HepG2 (cell line): ENCODE data around the gene FAM20A. TPM values are rescaled to one million over a fixed set of nuclear protein-coding genes. Genes with fewer than 3 reads are reported as not detected.

Source experiments
- FOXC1 ChIP-seq: sonication (generic); formaldehyde crosslinking; IDR thresholded peaks from 2 replicates; pipeline ENCODE4 v1.8.0; 2022; ENCODE audit warnings: mild to moderate bottlenecking, missing genetic modification reagents, borderline replicate concordance
- HOXA9 ChIP-seq: sonication (generic); formaldehyde crosslinking; IDR thresholded peaks from 2 replicates; pipeline ENCODE4 v1.8.1; 2022; ENCODE audit warnings: missing genetic modification reagents, mild to moderate bottlenecking, moderate library complexity, borderline replicate concordance
- KAT8 ChIP-seq: IDR thresholded peaks from 2 replicates; pipeline ENCODE4 v1.6.1; 2016; ENCODE audit warnings: missing genetic modification reagents, missing compliant biosample characterization
- MAFF ChIP-seq: IDR thresholded peaks from 2 replicates; pipeline ENCODE4 v1.6.1; 2011; ENCODE audit warnings: low read depth, low read length, improper control_type of control experiment
- NR2F6 ChIP-seq, 2 experiments: IDR thresholded peaks; 2 replicates each; pipeline ENCODE4 v1.6.1; 2016; ENCODE audit warnings: antibody characterized with exemption in 1 of 2, mild to moderate bottlenecking in 1 of 2
- RAD51 ChIP-seq: fragments of 450-650 bp; IDR thresholded peaks from 2 replicates; pipeline ENCODE4 v1.6.1; 2016; ENCODE audit warnings: borderline replicate concordance
- RARG ChIP-seq: sonication (generic); formaldehyde crosslinking; IDR thresholded peaks from 2 replicates; pipeline ENCODE4 v1.4.0; 2020; ENCODE audit warnings: low read depth, mild to moderate bottlenecking, missing genetic modification reagents
- SIN3A ChIP-seq: IDR thresholded peaks from 2 replicates; pipeline ENCODE4 v1.6.1; 2011; ENCODE audit warnings: low read depth, mild to moderate bottlenecking, control low read depth, low read length, borderline replicate concordance
- SMAD1 ChIP-seq: sonication (generic); formaldehyde crosslinking; IDR thresholded peaks from 2 replicates; pipeline ENCODE4 v1.4.0; 2020; ENCODE audit warnings: missing genetic modification reagents, low read depth, mild to moderate bottlenecking, borderline replicate concordance
- SNAPC2 ChIP-seq: sonication (generic); formaldehyde crosslinking; IDR thresholded peaks from 2 replicates; pipeline ENCODE4 v1.8.1; 2022; ENCODE audit warnings: mild to moderate bottlenecking, missing genetic modification reagents
- SNAPC5 ChIP-seq: sonication (generic); formaldehyde crosslinking; IDR thresholded peaks from 2 replicates; pipeline ENCODE4 v1.8.1; 2023; ENCODE audit warnings: mild to moderate bottlenecking, missing genetic modification reagents, borderline replicate concordance
- ZBTB7B ChIP-seq: sonication (generic); formaldehyde crosslinking; IDR thresholded peaks from 2 replicates; pipeline ENCODE4 v1.4.0; 2020; ENCODE audit warnings: missing genetic modification reagents
- ZMAT5 ChIP-seq: sonication (generic); formaldehyde crosslinking; IDR thresholded peaks from 2 replicates; pipeline ENCODE4 v1.5.0; 2020; ENCODE audit warnings: mild to moderate bottlenecking, low read depth, missing genetic modification reagents, borderline replicate concordance
- ZNF343 ChIP-seq: sonication (generic); formaldehyde crosslinking; IDR thresholded peaks from 2 replicates; pipeline ENCODE4 v1.4.0; 2020; ENCODE audit warnings: mild to moderate bottlenecking, missing genetic modification reagents
- ZNF609 ChIP-seq: sonication (generic); formaldehyde crosslinking; IDR thresholded peaks from 2 replicates; pipeline ENCODE4 v1.4.0; 2020; ENCODE audit warnings: mild to moderate bottlenecking, missing genetic modification reagents, borderline replicate concordance
- ZNF761 ChIP-seq: sonication (generic); formaldehyde crosslinking; conservative IDR thresholded peaks from 2 replicates; pipeline ENCODE4 v1.4.0; 2020; ENCODE audit warnings: mild to moderate bottlenecking, missing genetic modification reagents
- ZNF800 ChIP-seq: sonication (generic); formaldehyde crosslinking; IDR thresholded peaks from 2 replicates; pipeline ENCODE4 v1.4.0; 2020; ENCODE audit warnings: missing genetic modification reagents
- ZSCAN29 ChIP-seq: sonication (generic); formaldehyde crosslinking; conservative IDR thresholded peaks from 2 replicates; pipeline ENCODE4 v1.4.0; 2020; ENCODE audit warnings: mild to moderate bottlenecking, missing genetic modification reagents
- polyA plus RNA-seq, 8 experiments: library from polyadenylated mRNA; depleted of rRNA in 3 of 8; stranded (reverse) in 7 of 8; unstranded in 1 of 8; fragments of >200 nt; fragmentation: Illumina TruSeq in 4 of 8; extraction: Trizol in 4 of 8; gene quantifications; 2 replicates each; pipeline versions ENCODE4 v1.2.1 to v1.2.3, GENCODE V29; 2011 to 2016; ENCODE audit warnings: low read depth in 4 of 8, missing spikeins in 1 of 8, mixed read lengths in 1 of 8; ENCODE audit not compliant: insufficient read depth in 1 of 8
- total RNA-seq, 5 experiments: library from RNA; depleted of rRNA; stranded (reverse); fragments of >200 nt; fragmentation: Illumina TruSeq; extraction: Trizol; gene quantifications; 2 replicates each; pipeline ENCODE4 v1.2.3, GENCODE V29; 2016; ENCODE audit warnings: low read depth in 1 of 5
- TF ChIP-seq, protein P1 (sequence below): sonication (generic); formaldehyde crosslinking; IDR thresholded peaks from 2 replicates; pipeline ENCODE4 v1.4.0; 2020; ENCODE audit warnings: mild to moderate bottlenecking, missing genetic modification reagents, borderline replicate concordance

The FAM20A gene
- total and polyA plus RNA-seq, 2 of the 13 experiments (the other 11 are each of a cell fraction or from before 2014, with no cell fraction given): 9.3 to 20.7 TPM

DNA sequence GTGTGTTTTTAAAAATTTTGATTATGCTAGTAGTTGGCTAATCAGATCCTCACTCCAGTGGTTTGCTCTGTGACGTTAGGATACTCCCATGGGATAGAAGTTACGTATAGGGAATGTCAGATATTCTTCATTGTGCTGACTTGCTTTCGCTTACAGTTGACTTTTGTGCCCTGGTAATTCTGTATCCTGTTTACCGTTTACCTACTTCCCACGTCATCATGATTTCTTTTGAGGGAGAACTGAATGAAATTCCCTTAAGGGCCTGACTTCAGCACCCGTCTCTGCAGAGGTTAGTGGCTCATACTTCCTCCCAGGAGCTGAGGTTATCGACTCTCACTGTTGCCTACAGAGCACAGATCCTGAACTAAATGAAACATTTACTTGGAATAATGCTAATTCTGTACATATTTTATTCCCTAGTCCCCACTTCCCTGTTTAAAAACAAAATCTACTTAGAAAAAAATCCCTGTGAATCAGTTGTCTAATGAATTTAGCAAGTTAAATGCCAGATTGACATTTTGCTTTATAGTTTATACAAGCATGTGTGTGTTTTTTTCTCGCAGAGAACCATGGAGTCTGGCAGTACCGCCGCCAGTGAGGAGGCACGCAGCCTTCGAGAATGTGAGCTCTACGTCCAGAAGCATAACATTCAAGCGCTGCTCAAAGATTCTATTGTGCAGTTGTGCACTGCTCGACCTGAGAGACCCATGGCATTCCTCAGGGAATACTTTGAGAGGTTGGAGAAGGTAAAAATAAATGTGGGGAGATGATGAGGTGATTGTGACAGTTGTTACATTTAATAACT lies 86.1 kb downstream of the FAM20A start (continued):
- TF ChIP-seq, protein P1, sequence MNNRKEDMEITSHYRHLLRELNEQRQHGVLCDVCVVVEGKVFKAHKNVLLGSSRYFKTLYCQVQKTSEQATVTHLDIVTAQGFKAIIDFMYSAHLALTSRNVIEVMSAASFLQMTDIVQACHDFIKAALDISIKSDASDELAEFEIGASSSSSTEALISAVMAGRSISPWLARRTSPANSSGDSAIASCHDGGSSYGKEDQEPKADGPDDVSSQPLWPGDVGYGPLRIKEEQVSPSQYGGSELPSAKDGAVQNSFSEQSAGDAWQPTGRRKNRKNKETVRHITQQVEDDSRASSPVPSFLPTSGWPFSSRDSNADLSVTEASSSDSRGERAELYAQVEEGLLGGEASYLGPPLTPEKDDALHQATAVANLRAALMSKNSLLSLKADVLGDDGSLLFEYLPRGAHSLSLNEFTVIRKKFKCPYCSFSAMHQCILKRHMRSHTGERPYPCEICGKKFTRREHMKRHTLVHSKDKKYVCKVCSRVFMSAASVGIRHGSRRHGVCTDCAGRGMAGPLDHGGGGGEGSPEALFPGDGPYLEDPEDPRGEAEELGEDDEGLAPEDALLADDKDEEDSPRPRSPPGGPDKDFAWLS: no peak
- TF ChIP-seq FOXC1 (no peak), ZBTB7B (CRISPR knock-in tag) (no peak), SNAPC5 (CRISPR knock-in tag) (no peak), RAD51 (no peak), SNAPC2 (CRISPR knock-in tag) (no peak), ZMAT5 (CRISPR knock-in tag) (no peak), ZNF343 (CRISPR knock-in tag) (no peak), RARG (CRISPR knock-in tag) (no peak), ZNF800 (CRISPR knock-in tag) (no peak), ZSCAN29 (CRISPR knock-in tag) (no peak), HOXA9 (CRISPR knock-in tag) (no peak), KAT8 (CRISPR knock-in tag) (no peak), ZNF761 (CRISPR knock-in tag) (no peak), SIN3A (no peak), MAFF (no peak), SMAD1 (CRISPR knock-in tag) (no peak), ZNF609 (CRISPR knock-in tag) (no peak), NR2F6 (IDR thresholded peaks at IDR 0.05) (no peak), NR2F6 (CRISPR knock-in tag; IDR thresholded peaks at IDR 0.05) (no peak)
